Activated CD4-positive, alpha-beta T cell treated with anti-CD3 and anti-CD28 coated beads, Interleukin-10, Interleukin-2, amounts not matched to agents 100 ng/mL and 50 ng/mL, durations not matched to agents 16 hours and 8 hours (primary cell): Measurements from ENCODE around the gene SULT1A1.
"Not testable (repeated sequence)": the region's sequence is repeated elsewhere in the genome, so short reads cannot be mapped to it uniquely, and the experiment has no call there.

Experiments used
- DNase-seq: peaks from one replicate; pipeline ENCODE4 v3.0.0-alpha.2; 2020

SULT1A1 gene

GRCh38 chr16:28608496-28608808, 1.4 kb downstream of the SULT1A1 start:
- not testable (repeated sequence) for DNase-seq

GRCh38 chr16:28607681-28608495, 2.0 kb downstream of the SULT1A1 start:
- DNase-seq: not testable (repeated sequence)

GRCh38 chr16:28607116-28607623, 2.7 kb downstream of the SULT1A1 start:
- no peak for DNase-seq

GRCh38 chr16:28606291-28607115, 3.3 kb downstream of the SULT1A1 start:
- no peak for DNase-seq

GRCh38 chr16:28604186-28604565, 5.7 kb downstream of the SULT1A1 start:
- DNase-seq: no peak

- DNase-seq: no peak
These were observed 6.3 kb downstream of the SULT1A1 start for GRCh38 chr16:28603381-28604185.

- DNase-seq: no peak
These were observed 7.3 kb downstream of the SULT1A1 start for GRCh38 chr16:28602529-28602928.

- DNase-seq: not testable (repeated sequence)
These were observed 7.8 kb downstream of the SULT1A1 start for GRCh38 chr16:28602062-28602461.

- DNase-seq: not testable (repeated sequence)
These were observed 8.3 kb downstream of the SULT1A1 start for GRCh38 chr16:28601589-28601988.

GRCh38 chr16:28600965-28601364, 8.9 kb downstream of the SULT1A1 start:
- not testable (repeated sequence) for DNase-seq

- not testable (repeated sequence) for DNase-seq
These were observed 10.2 kb downstream of the SULT1A1 start for GRCh38 chr16:28599377-28600285.

- no peak for DNase-seq
These were observed 12.1 kb downstream of the SULT1A1 start for GRCh38 chr16:28597692-28598261.

- no peak for DNase-seq
These were observed 12.8 kb downstream of the SULT1A1 start, which contains the start of gene SULT1A2 for GRCh38 chr16:28596840-28597691. Gene SULT1A2, minus strand, starts transcription at chr16:28597050. Its CDS starts 1,120 bp downstream, at chr16:28595930.

GRCh38 chr16:28596115-28596630, 13.7 kb downstream of the SULT1A1 start:
- DNase-seq: no peak

GRCh38 chr16:28595451-28595850, 14.4 kb downstream of the SULT1A1 start:
- DNase-seq: not testable (repeated sequence)

GRCh38 chr16:28592979-28593553, 16.8 kb downstream of the SULT1A1 start:
- DNase-seq: no peak

GRCh38 chr16:28592511-28592910, 17.3 kb downstream of the SULT1A1 start:
- no peak for DNase-seq

- DNase-seq: no peak
These were observed 18.5 kb downstream of the SULT1A1 start for GRCh38 chr16:28591355-28591754.
